Activated naive CD8-positive, alpha-beta T cell treated with anti-CD3 and anti-CD28 coated beads, Interleukin-2, amount 50 U/mL, for 24 hours (primary cell): ENCODE data around the gene GRB10.
A peak's percentile ranks its signal among the peaks of the same experiment; 100 is the strongest.
"Not testable (repeated sequence)": the region's sequence is repeated elsewhere in the genome, so short reads cannot be mapped to it uniquely, and the experiment has no call there.

Experiments
- ATAC-seq: fragments of 150-1000 bp; cut with Tn5 transposase; one replicate; pipeline ENCODE4 v1.10.0; 2021
- DNase-seq: peaks from one replicate; pipeline ENCODE4 v3.0.0; 2021
- H3K27ac Mint-ChIP-seq: one replicate; pipeline ENCODE4 v1.8.0; 2021; ENCODE audit warnings: mild to moderate bottlenecking, mixed read lengths
- H3K27me3 Mint-ChIP-seq: one replicate; pipeline ENCODE4 v1.8.0; 2021; ENCODE audit warnings: mixed read lengths
- H3K36me3 Mint-ChIP-seq: one replicate; pipeline ENCODE4 v1.8.0; 2021; ENCODE audit warnings: low read depth, mixed read lengths
- H3K4me1 Mint-ChIP-seq: one replicate; pipeline ENCODE4 v1.8.0; 2021; ENCODE audit warnings: mixed read lengths
- H3K4me3 Mint-ChIP-seq: one replicate; pipeline ENCODE4 v1.8.0; 2021; ENCODE audit warnings: mild to moderate bottlenecking, moderate library complexity, mixed read lengths
- H3K9me3 Mint-ChIP-seq: one replicate; pipeline ENCODE4 v1.8.0; 2021; ENCODE audit warnings: mixed read lengths

GRB10 gene

GRCh38 chr7:50553973-50554372 is 228.7 kb downstream of the GRB10 start:
- H3K27ac Mint-ChIP-seq = no peak overlapping the region
- no peak overlapping the region for H3K4me3 Mint-ChIP-seq
- no peaks in the 10 kb centered on the region for H3K36me3 Mint-ChIP-seq
- peaks cover 5% of the 10 kb centered on the region for H3K27me3 Mint-ChIP-seq
- no peaks in the 10 kb centered on the region for H3K9me3 Mint-ChIP-seq
- ATAC-seq = no peak
- H3K4me1 Mint-ChIP-seq = no peaks in the 10 kb centered on the region
- no peak for DNase-seq

DNA sequence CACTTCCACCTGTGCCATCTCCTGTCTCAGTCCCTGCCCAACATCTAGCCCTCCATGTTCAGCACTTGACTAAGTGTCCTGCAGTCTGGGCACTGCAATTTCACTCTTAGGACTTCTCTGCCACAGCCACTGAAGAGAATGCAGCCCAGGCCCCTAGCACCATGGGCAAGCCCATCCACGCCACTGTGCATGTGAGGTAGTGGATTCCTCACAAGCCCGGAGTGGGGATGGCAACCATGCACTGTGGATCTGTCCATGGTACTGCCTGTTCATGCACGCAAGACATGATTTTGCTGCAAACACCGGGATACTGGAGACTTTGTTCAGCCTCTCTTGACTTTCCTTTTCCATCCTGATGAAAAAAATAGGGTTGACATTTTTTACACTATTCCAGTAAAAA is 229.8 kb downstream of the GRB10 start:
- DNase-seq (no peak), ATAC-seq (peak; percentile 15)
- no peaks in the 10 kb centered on the region for H3K36me3 Mint-ChIP-seq
- H3K4me1 Mint-ChIP-seq = no peaks in the 10 kb centered on the region
- no peak overlapping the region for H3K27ac Mint-ChIP-seq
- peaks cover under 1% of the 10 kb centered on the region for H3K27me3 Mint-ChIP-seq
- H3K9me3 Mint-ChIP-seq = no peaks in the 10 kb centered on the region
- H3K4me3 Mint-ChIP-seq = no peak overlapping the region

GRCh38 chr7:50552139-50552538 is 230.6 kb downstream of the GRB10 start:
- no peaks in the 10 kb centered on the region for H3K4me1 Mint-ChIP-seq
- no peaks in the 10 kb centered on the region for H3K9me3 Mint-ChIP-seq
- H3K27me3 Mint-ChIP-seq = no peaks in the 10 kb centered on the region
- H3K27ac Mint-ChIP-seq = no peak overlapping the region
- ATAC-seq (no peak), DNase-seq (no peak)
- no peaks in the 10 kb centered on the region for H3K36me3 Mint-ChIP-seq
- H3K4me3 Mint-ChIP-seq = no peak overlapping the region

- H3K27me3 Mint-ChIP-seq, H3K4me1 Mint-ChIP-seq, DNase-seq, H3K4me3 Mint-ChIP-seq, H3K36me3 Mint-ChIP-seq, H3K27ac Mint-ChIP-seq, ATAC-seq, H3K9me3 Mint-ChIP-seq: not testable (repeated sequence)
These were observed 237.1 kb downstream of the GRB10 start for GRCh38 chr7:50545613-50546012.

DNA sequence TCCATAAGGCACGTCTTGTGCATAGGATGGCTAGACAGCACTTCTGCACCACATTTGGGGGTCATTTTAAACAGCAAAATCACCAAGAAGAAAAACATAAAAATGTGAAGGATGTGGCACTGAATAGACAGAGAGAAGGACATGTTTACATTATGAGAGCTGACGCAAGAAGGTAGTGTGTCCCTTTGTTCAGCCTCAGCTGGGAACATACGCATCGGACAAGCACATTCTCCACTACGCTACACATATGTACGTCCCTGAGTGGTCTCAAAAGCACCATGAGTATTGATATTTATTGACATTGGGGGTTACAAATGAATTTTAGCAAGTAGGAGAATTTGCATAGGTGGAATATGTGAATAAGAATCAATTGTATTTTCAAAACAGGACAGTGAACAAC is 237.7 kb downstream of the GRB10 start:
- H3K9me3 Mint-ChIP-seq = no peaks in the 10 kb centered on the region
- peaks cover 1% of the 10 kb centered on the region for H3K27me3 Mint-ChIP-seq
- H3K27ac Mint-ChIP-seq = no peak overlapping the region
- H3K4me3 Mint-ChIP-seq = no peak overlapping the region
- no peaks in the 10 kb centered on the region for H3K36me3 Mint-ChIP-seq
- DNase-seq (no peak), ATAC-seq (no peak)
- no peaks in the 10 kb centered on the region for H3K4me1 Mint-ChIP-seq

DNA sequence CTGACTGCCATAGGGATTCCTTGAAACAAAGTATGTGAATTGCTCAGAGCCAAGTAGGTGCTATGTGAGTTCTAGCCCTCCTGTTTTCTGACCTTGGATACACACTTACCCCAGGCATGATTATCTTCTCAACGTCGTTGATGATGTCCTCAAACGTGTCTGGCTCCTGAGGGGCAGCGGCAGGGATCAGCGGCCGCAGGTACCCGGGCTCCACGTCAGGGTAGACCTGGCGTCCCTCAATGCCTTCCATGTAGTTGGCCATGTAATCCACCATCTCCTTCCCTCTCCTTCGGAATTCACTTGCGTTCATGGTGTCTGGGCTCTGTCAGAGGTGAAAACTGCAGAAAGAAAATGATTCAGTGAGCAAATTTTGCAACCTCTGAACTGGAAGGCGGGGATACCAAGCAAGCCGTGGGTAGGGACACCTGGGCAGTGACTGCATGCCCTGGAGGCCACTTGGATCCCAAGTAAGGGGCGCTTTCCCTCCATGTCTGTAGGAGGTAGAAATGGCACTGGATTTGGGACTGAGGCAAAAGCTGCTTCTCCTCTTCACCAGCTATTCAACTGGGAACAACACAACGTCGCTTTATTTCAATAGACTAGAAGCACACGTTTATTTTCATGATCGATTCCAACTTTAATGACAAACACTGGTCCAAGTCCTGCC is 238.8 kb downstream of the GRB10 start:
- H3K27me3 Mint-ChIP-seq = peaks cover 1% of the 10 kb centered on the region
- no peaks in the 10 kb centered on the region for H3K36me3 Mint-ChIP-seq
- no peaks in the 10 kb centered on the region for H3K4me1 Mint-ChIP-seq
- H3K27ac Mint-ChIP-seq = no peak overlapping the region
- no peak for DNase-seq
- H3K9me3 Mint-ChIP-seq = no peaks in the 10 kb centered on the region
- no peak overlapping the region for H3K4me3 Mint-ChIP-seq
- no peak for ATAC-seq

DNA sequence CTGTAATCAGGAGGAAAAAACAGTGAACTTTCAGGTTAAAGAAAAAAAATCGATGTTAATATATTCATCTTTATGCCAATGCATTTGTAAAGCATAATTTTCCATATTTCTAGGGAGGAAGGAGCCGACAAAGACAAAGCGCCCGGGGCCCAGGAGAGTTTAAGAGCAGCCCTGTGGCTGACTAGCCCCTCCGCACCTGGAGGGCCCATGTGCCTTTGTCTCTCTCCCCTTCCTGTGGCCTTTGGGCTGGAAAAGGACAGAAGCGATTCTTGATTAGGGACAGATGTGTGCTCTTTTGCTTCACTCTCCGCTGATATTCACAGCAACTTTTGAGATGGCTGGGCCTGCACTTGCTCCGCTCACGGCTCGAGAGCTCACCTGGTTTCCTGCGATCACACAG is 240.6 kb downstream of the GRB10 start:
- no peaks in the 10 kb centered on the region for H3K36me3 Mint-ChIP-seq
- no peak for DNase-seq
- H3K4me1 Mint-ChIP-seq = no peaks in the 10 kb centered on the region
- no peak overlapping the region for H3K4me3 Mint-ChIP-seq
- H3K9me3 Mint-ChIP-seq = no peaks in the 10 kb centered on the region
- ATAC-seq = no peak
- no peak overlapping the region for H3K27ac Mint-ChIP-seq
- H3K27me3 Mint-ChIP-seq = peaks cover 1% of the 10 kb centered on the region

DNA sequence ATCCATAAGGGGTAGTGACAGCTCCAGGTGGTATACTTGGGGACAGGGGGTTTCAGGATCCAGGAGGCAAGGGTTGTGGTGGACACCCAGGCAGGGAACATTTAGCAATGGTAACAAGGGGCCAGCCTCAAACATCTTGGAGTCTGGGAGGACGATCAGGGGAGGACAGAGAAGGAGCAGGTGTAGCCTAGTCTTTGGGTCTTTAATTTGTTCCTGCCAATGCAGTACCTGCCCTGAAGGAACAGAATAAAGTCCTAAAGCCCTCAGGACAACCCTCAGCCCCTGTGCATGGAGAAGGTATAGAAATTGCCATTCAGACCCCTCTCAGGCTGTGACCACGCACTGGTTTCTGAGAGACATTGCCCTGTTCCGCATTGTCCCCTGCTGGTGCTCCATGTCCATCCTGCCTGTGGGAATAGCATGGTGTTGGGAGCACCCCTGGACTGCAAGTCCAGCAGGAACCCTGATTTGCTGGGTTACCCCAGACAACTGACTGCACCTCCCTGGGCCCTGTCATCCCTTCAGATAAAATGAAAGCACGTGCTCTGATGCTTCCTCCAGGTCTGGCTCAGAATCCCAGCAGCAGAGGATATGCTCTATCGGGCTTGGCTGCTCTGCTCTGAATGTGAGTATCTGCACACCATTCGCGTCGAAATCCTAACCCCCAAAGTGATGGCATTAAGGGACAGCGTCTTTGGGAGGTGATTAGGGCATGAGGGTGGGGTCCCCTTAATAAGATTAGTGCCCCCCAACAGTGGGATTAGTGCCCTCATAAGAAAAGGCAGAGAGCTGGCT is 241.7 kb downstream of the GRB10 start:
- Mint-ChIP-seq H3K36me3 (no peaks in the 10 kb centered on the region), H3K4me3 (no peak overlapping the region), H3K27me3 (peaks cover 1% of the 10 kb centered on the region), H3K27ac (no peak overlapping the region), H3K9me3 (no peaks in the 10 kb centered on the region), H3K4me1 (no peaks in the 10 kb centered on the region)
- ATAC-seq (no peak), DNase-seq (no peak)
